NB4 (cell line): ENCODE results near the gene FARP1.

ENCODE experiments used
- DNase-seq: peaks from one replicate; pipeline ENCODE4 v3.0.0; 2010; ENCODE audit warnings: low read depth
- H3K4me3 ChIP-seq: one replicate; pipeline ENCODE4 v1.5.1; 2011; ENCODE audit warnings: mild to moderate bottlenecking, low read depth, low read length, moderate library complexity
- CTCF ChIP-seq: IDR thresholded peaks from one replicate; pipeline ENCODE4 v1.5.1; 2012; ENCODE audit warnings: low read depth, low read length
- MAX ChIP-seq: IDR thresholded peaks from 2 replicates; pipeline ENCODE4 v1.6.1; 2011; ENCODE audit warnings: low read depth, low read length
- MYC ChIP-seq: IDR thresholded peaks from 2 replicates; pipeline ENCODE4 v1.6.1; 2011; ENCODE audit warnings: low read depth, low read length
- POLR2A ChIP-seq: IDR thresholded peaks from 2 replicates; pipeline ENCODE4 v1.6.1; 2011; ENCODE audit warnings: mild to moderate bottlenecking; ENCODE audit not compliant: insufficient read length; ENCODE audit errors: extremely low read depth

Gene FARP1

GRCh38 chr13:98471934-98472333 is 329.0 kb downstream of the FARP1 start:
- H3K4me3 ChIP-seq, result no peak overlapping the region
- TF ChIP-seq MAX (no peak), CTCF (no peak), MYC (no peak), POLR2A (no peak)
- DNase-seq, result no peak

GRCh38 chr13:98473135-98473787 is 330.4 kb downstream of the FARP1 start:
- TF ChIP-seq POLR2A, result no peak
- no peak for TF ChIP-seq MYC
- no peak for TF ChIP-seq MAX
- TF ChIP-seq CTCF, result no peak
- DNase-seq, result no peak
- no peak overlapping the region for H3K4me3 ChIP-seq

GRCh38 chr13:98473788-98474144 is 330.9 kb downstream of the FARP1 start:
- DNase-seq, result no peak
- TF ChIP-seq MYC (no peak), MAX (no peak), CTCF (no peak), POLR2A (no peak)
- no peak overlapping the region for H3K4me3 ChIP-seq

- TF ChIP-seq MYC (no peak), POLR2A (no peak), CTCF (no peak), MAX (no peak)
- H3K4me3 ChIP-seq, result no peak overlapping the region
- DNase-seq, result no peak
Measured at GRCh38 chr13:98474292-98474691, 331.4 kb downstream of the FARP1 start.

- no peak overlapping the region for H3K4me3 ChIP-seq
- no peak for DNase-seq
- TF ChIP-seq POLR2A, result no peak
- TF ChIP-seq MYC, result no peak
- TF ChIP-seq CTCF, result no peak
- TF ChIP-seq MAX, result no peak
Measured at GRCh38 chr13:98474761-98475160, 331.9 kb downstream of the FARP1 start.

GRCh38 chr13:98475522-98475921 is 332.6 kb downstream of the FARP1 start:
- no peak overlapping the region for H3K4me3 ChIP-seq
- peak; percentile 81 for DNase-seq
- no peak for TF ChIP-seq CTCF
- no peak for TF ChIP-seq POLR2A
- no peak for TF ChIP-seq MYC
- no peak for TF ChIP-seq MAX
